HG03442 (cell line): ENCODE data around the gene SUPT3H.
"Not testable (repeated sequence)": the region's sequence is repeated elsewhere in the genome, so short reads cannot be mapped to it uniquely, and the experiment has no call there.

Source experiments
- ATAC-seq: cut with Tn5 transposase; IDR thresholded peaks from one replicate; pipeline ENCODE4 v1.9.1; 2021; ENCODE audit warnings: mild to moderate bottlenecking, moderate library complexity; ENCODE audit not compliant: unreplicated experiment

SUPT3H gene

DNA sequence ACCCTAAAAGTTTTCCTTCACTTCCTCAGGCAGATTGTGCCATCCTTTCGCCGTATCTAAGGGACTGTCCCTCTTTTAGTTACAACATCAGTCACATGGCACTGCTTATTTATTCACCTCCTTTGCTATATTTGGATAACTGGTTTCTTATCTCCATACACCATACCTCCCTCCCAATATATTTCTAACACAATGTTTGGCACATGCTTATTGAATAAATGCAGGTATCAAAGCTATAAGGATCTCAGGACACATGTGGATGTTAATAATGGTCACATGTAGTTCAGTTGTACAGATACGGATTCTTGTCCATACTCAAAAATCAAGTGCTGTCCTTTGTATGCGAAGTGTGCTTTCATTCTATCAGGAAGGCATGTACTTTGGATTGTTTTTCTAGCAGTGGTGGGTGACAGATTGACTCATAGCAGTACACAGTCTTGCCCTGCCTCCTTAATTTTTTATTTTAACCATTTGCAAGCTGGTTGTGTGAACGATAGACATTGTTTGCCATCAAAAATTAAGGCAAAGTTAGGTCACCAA lies 456.7 kb downstream of the SUPT3H start:
- ATAC-seq, result no peak

DNA sequence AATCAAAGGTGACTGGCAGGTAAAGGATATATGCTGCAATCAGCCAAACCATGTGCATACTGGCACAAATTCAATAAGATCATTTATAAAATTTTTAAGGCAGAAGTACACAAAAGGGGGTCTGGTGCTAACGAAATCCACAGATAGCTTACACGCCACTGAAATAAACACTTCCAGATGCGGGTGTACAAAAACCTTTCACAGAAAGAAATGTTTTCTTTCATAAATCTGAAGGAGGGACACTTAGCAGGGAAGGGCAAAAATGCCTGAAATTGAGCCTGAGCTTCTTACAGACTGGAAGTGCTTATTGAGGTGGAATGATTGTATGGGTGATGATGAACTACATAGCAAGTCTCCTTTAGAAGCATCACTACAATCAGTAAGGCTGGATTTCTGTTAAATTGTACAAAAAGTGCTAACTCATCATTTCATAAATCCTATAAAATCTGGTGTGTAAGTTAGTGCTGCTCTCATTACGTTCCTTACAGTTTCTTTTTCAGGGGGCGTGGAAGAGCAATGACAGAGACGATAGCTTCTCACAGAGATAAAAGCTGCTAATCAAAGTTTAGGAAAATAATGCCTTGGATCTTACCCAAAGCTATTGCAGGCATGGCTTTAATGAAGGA lies 458.9 kb downstream of the SUPT3H start:
- no peak for ATAC-seq

DNA sequence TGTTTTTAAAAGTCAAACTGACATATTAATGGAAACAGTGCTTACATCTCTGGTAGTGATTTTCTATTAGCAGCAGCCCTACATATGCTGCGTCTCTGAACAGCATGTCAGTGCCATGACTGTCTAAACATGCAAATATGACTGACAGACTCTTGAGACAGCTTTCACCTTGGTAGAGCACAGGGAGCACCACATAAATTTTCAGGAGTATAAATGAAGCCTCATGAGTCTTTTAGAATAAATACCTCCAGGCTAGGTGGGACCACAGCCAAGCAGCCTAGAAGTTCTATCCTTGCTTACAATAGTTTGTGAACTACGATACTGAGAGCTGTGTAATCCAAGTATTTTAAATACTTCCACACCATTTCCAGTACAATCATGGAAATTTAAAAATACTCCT lies 460.3 kb downstream of the SUPT3H start:
- no peak for ATAC-seq

DNA sequence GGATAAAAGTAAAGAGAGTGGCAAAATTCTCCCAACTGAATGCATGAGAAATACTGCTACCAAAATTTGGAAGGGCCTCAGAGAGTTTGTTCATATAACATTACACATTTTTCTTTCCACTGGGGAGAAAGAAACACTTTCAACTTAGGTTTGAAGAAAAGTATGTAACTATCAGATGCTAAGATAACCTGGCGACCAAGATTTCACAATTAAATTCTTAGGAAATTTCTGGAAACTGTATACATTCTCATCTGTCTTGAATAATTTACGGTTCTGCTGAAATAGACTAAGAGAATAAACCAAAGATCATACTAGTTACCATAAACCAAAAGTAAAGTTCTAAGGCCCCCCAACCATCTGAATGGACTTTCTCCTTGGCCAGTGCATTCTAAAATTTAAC lies 462.6 kb downstream of the SUPT3H start:
- ATAC-seq, result no peak

DNA sequence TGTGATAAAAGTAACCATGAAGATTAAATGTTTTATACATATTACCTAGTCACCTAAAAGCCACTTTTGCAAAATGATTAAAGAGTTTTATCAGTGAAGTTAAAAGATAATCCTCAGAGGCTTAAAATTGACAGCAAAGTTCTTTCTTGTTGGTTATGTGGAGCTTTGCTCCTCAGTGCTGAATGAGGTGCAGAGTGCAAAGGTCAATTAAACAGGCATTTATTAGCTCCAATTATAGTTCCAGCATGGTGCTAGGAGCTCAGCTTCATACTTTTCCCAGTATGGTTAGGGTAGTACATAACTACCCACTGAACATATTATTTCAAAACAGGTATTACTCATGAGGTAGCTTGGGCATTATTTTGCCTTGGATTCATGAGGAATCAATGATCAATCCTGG lies 463.6 kb downstream of the SUPT3H start:
- ATAC-seq, result no peak

DNA sequence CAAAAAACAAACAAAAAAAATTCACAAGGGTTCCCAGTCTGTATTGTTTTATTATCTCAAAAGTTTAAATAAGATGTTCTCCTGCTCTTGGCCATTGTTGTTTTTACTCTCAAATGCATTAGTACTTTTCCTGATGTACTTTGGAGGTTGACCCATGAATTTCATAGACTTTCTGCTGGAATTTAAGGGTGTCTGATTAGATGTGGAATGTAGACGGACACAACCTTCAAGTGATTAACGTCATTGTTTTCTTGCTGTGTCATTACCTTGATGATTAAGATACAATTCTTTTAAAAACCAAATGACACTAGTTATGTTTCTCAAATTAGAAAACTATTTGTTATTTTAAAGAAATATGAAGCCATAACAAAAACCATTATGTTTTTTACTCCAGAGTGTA lies 471.0 kb downstream of the SUPT3H start:
- no peak for ATAC-seq

DNA sequence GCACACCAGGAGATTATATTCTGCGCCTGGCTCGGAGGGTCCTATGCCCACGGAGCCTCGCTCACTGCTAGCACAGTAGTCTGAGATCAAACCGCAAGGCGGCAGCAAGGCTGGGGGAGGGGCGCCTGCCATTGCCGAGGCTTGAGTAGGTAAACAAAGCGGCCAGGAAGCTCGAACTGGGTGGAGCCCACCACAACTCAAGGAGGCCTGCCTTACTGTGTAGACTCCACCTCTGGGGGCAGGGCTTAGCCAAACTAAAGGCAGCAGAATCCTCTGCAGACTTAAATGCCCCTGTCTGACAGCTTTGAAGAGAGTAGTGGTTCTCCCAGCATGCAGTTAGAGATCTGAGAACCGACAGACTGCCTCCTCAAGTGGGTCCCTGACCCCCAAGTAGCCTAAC lies 477.4 kb downstream of the SUPT3H start:
- not testable (repeated sequence) for ATAC-seq

DNA sequence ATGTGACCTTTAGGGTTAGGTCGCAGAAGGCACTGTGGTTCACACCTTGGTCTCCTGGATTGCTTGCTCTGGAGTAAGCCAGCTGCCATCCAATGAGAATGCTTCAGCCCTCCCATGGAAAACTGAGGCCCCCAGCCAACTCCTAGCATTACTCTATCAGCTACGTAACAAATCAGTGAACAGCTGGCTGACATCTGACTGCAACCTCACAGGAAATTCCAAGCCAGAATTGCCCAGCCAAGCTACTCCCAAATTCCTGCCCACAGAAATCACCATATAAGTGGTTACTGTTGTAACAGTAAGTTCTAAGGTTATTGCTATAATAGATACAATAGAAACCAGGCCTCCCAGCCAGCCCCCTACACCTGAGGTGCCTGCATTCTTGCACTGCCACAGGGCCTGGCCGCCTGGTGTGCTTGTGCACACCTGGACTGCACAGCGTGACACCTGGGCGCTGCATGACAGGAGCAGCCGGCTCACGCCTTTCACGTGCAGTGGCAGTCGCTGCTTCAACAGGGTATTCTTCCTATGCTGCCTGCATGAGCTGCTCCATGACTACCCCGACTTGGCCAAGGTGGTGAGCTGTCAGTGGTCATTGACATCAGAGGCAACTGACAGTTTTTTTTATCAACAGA lies 479.3 kb downstream of the SUPT3H start:
- ATAC-seq, result no peak

DNA sequence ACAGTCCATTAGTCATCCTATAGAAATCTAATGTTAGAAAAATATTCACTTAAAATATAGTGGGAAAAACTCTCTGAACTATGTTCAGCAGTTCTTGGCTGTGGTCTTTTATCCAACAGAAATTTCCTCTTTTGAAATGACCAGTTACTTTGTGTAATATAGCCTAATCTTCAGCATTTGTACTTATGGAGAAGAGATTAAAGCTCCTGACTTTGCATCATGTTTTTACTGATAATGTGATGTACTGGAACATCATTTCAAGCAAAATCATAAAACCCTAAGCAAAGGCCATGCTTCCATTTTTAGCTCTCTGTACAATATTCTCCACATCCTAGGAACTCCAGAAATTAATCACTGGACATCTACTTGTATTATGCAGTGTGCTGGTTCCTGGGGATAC lies 480.4 kb downstream of the SUPT3H start:
- no peak for ATAC-seq

DNA sequence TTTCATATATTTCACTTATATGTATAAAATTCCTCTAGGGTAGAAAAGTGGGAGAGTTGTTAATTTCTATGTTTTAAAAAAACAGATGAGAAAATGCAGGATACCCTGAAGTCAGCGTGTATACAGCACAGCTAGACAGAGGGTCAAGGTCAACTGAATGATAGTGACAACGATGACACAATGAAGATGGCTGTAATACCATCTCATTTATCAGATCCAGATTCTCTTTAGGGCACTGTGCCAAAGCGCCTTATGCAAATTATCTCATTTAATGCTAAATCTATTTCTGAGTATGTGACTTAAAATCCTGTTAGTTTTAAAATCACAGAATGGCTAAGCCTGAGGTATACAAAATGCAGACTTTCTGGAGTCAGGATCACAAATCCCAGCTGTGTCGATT lies 481.0 kb downstream of the SUPT3H start:
- no peak for ATAC-seq

DNA sequence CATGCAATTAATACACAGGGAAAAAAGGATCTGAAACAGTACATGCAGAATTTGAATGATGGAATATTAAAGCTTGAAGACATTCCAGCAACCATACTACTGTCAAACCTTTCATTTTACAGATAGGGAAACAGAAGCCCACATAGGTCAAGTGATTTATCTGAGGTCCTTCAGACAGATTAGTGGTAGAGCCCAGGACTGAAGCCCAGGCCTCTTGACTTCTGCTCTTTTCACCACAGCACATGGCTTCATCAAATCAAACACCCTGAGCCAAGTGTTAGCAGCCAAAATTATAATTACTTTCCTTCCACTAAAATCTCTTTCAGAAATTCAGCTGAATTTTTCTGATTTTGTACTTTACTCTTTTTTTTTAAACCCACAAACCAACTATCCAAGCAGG lies 485.2 kb downstream of the SUPT3H start:
- ATAC-seq, result no peak

DNA sequence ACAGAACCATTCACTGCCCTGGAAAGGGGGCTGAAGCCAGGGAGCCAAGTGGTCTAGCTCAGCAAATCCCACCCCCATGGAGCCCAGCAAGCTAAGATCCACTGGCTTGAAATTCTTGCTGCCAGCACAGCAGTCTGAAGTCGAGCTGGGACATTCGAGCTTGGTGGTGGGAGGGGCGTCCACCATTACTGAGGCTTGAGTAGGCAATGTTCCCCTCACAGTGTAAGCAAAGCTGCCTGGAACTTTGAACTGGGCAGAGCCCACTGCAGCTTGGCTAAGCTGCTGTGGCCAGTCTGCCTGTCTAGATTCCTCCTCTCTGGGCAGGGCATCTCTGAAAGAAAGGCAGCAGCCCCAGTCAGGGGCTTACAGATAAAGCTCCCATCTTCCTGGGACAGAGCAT lies 498.7 kb downstream of the SUPT3H start:
- not testable (repeated sequence) for ATAC-seq

DNA sequence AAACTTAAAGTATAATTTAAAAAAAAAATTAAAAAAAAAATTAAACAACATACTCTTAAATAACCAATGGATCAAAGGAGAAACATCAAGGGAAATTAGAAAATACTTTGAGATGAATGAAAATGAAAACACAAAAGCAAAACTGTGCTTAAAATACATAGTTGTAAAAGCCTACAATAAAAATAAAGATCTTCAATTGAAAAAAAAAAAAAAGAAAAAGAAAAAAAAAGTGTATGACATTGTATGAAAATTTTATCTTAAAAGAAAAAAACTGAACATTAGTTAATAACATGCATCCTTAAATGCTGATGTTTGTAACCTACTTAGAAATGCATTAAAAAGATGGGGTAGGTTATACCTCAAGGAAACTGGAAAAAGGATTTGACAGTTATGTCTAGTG lies 501.1 kb downstream of the SUPT3H start:
- not testable (repeated sequence) for ATAC-seq

DNA sequence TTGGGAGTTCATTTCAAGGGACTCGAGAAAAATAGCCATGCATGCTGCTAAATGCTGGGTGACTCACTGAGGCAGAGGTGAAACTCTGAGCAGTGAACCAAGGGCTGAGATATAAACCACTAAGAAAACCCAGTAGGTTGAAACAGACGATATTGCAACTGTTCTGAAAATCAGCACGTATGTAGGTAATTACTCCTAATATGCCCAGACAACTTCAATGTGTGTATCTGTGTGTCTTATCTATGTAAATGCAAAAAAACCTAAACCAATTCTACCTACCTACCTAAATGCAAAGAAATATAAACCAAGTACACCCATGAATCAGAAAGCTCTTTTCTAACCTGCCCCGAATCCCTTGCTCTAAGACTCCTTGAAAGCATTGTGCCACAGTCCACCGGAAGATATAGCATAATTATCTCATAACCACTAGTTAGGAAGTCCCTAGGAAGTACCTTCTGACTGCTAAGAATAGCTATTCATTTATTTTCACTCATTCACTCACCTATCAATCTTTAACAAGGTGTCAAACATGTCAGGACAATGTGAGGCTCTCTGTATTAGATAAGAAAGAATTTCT lies 508.3 kb downstream of the SUPT3H start:
- peak; percentile 82 for ATAC-seq

DNA sequence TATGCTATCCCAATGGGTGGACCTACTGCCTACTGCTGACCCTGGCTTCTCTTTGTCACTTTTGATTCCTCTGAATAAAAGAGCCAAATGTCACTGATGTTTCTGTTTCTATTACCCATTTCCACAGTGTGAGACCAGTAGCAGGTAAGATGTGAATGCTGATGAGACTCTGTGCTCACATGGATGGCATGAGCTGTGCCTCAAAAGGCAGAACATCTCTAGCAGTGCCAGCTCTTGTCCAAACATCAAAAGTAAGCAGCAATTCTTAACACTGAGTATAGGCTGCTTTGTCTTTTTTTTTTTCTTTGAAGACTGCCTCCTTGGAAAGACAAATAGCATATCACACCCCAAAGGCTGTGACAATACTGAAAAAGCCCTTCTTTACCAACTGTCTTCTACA lies 508.8 kb downstream of the SUPT3H start:
- ATAC-seq, result peak; percentile 3

DNA sequence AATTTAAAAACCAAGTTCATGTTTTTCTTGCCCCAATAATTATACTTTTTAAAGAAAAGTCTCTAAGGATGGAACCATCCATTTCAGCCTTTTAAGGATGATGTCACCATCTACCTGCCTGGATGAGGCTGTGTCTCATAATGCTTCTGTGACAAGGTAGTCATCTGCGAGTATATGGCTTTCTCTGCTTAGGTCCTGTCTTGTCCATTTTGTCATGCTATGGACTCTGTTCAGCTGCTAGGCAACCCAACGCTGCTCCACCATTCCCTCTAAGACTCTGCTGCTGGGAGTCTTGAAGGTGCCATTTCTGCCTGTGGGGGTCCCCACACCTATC lies 509.4 kb downstream of the SUPT3H start:
- ATAC-seq, result peak; percentile 33

DNA sequence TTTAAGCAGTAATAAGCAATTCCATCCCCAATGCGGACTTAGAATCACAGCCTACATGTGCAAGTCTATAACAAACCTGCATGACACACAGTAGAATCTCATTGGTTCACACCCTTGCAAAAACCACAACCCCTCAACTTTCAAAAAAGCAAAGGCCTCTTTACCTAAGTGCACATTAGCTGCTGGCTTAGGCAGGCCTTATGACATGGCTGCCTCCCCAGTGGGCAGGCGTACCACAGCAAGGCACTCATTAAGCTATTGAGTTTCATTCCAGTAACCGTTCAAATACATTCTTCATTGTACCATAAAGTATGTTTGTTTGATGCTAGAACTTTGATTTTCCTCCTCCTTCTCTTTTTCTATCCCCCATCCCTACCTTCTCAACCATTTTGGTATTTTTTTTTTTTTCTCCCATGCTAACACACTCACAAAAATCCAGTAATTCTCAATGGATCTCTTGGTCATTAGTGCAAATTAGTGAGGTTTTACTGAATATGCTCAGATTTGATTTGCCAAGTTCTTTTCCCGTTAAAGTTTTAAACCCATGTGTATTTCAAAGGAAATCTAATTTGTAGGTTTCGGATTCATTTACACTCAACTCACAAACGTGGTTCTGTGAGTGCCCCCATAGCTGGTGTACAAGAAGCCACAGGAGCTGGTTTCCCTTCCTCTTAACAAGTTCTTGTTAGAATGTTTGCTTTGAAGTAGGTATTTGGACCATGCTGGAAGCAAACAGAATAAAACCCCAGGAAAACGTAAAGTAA lies 510.0 kb downstream of the SUPT3H start:
- peak; percentile 64 for ATAC-seq

DNA sequence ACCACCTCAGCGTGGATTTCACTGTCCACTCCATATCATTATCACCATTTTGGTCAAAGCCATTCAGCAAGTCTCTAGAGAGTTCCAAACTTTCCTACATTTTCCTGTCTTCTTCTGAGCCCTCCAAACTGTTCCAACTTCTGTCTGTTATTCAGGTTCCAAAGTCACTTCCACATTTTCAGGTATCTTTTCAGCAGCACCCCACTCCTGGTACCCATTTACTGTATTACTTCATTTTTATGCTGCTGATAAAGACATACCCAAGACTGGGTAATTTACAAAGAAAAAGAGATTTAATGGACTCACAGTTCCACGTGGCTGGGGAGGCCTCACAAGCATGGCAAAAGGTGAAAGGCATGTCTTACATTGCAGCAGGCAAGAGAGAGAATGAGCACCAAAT lies 512.5 kb downstream of the SUPT3H start:
- not testable (repeated sequence) for ATAC-seq

DNA sequence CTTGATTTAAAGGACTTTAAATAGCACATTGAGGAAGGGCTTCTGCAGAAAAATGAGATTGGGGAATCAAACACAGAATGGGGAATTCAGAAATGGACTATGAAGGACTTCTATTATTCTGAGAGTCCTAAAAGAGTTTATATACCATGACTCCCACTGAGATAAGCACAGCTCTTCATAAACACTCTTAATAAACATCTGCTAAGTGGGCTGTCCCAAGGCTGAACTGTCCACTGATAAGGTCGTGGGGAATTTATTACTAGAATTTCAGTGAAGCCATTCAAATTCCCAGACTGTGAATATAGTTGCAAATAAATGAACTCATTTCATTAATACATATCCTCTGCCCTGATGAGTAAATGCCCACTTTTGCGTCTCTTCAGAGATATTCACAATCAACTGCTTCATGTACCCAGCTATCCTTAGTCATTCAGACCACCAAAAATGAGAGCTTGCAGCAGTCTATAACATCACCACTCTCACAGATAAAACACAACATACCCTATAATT lies 517.8 kb downstream of the SUPT3H start:
- ATAC-seq, result no peak

DNA sequence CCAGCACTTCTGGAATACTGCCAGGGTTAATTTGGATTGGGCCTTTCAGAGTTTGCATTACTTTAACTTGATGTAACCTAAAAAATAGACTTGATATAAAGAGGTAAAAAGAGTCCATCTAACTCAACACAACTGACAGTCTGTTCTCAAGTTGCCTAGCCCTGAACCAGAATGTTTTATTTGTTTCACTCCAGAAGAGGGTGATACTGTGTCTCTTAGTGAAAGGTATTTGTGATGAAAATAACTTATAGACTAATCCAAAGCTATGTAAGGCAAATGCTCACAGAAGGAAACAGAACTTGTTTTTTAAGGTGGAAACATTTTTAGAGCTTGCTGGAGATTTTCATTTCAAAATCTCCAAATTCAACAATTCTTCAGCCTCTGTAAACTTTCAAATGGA lies 518.7 kb downstream of the SUPT3H start:
- ATAC-seq, result no peak

DNA sequence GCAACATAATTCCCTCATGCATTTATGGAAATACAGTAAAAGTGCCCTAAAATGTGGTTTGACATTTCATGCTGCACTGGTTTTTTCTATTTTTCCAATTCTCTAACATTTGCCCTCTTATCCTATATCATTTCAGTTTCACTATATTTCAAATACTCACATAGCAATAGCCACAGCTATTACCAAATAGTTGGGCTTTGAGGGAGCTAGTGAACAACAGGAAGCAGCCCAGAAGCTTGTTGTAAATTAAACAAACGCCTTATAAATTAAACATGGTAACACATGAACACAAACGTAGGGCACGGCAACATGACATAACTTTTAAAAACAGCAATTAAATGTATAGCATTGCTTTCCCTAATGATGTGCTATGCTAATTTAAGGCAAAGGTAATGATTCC lies 521.3 kb downstream of the SUPT3H start:
- no peak for ATAC-seq
